ENCODE measurements around the gene WDR82. TPM values are rescaled to one million over a fixed set of nuclear protein-coding genes. Genes with fewer than 3 reads are reported as not detected.
A peak's percentile ranks its signal among the peaks of the same experiment; 100 is the strongest.

The WDR82 gene
- total RNA-seq, 1 donor from 2014 or later: 49.2 TPM

- Histone ChIP-seq H4K20me1 (ENCODE audit: low read depth) (peaks cover 2% of the 10 kb centered on the region), H3K4me1 (no peaks in the 10 kb centered on the region), H3K79me2 (ENCODE audit: low read depth) (no peaks in the 10 kb centered on the region), H3K4me2 (peak overlapping the region; percentile 75), H3K9ac (no peak overlapping the region), H3K27me3 (peaks cover 46% of the 10 kb centered on the region), H2AFZ (replicated peaks) (peak overlapping the region; percentile 89), H3F3A (ENCODE audit: low read depth) (peaks cover 18% of the 10 kb centered on the region), H3K36me3 (no peaks in the 10 kb centered on the region), H3K9me3 (ENCODE audit: low read depth) (no peaks in the 10 kb centered on the region), H3K27ac (no peak overlapping the region), H3K4me3 (peak overlapping the region; percentile 49)
- H3K9me3 Mint-ChIP-seq: no peaks in the 10 kb centered on the region
- peaks cover 26% of the 10 kb centered on the region for H3K27me3 Mint-ChIP-seq (ENCODE audit: insufficient read depth, low read depth)
- peaks cover 11% of the 10 kb centered on the region for H3K36me3 Mint-ChIP-seq
- TF ChIP-seq EZH2phosphoT487 (IDR thresholded peaks at IDR 0.05): no peak
- peak; percentile 5 for TF ChIP-seq EZH2 (IDR thresholded peaks at IDR 0.05)
- no peak overlapping the region for H3K27ac Mint-ChIP-seq
- peak overlapping the region; percentile 79 for H3K4me3 Mint-ChIP-seq
- no peaks in the 10 kb centered on the region for H3K4me1 Mint-ChIP-seq
- no peak for DNase-seq (ENCODE audit: low spot score)
Measured at GRCh38 chr3:52246264-52246620, 32.2 kb downstream of the WDR82 start.

- DNase-seq (ENCODE audit: low spot score): peak; percentile 83
- H3K9me3 Mint-ChIP-seq: no peaks in the 10 kb centered on the region
- H3K27me3 ChIP-seq: peaks cover 46% of the 10 kb centered on the region
- peaks cover 11% of the 10 kb centered on the region for H3K36me3 Mint-ChIP-seq
- H3F3A ChIP-seq (ENCODE audit: low read depth): peaks cover 18% of the 10 kb centered on the region
- H3K4me2 ChIP-seq: peak within 1 kb of the TSS; percentile 75
- H3K27ac ChIP-seq: no peak within 1 kb of the TSS
- no peak within 1 kb of the TSS for H3K27ac Mint-ChIP-seq
- peak within 1 kb of the TSS; percentile 89 for H2AFZ ChIP-seq (replicated peaks)
- H3K4me1 ChIP-seq: no peaks in the 10 kb centered on the region
- peaks cover 2% of the 10 kb centered on the region for H4K20me1 ChIP-seq (ENCODE audit: low read depth)
- H3K79me2 ChIP-seq (ENCODE audit: low read depth): no peaks in the 10 kb centered on the region
- H3K9me3 ChIP-seq (ENCODE audit: low read depth): no peaks in the 10 kb centered on the region
- H3K9ac ChIP-seq: no peak within 1 kb of the TSS
- H3K4me3 Mint-ChIP-seq: peak within 1 kb of the TSS; percentile 79
- H3K36me3 ChIP-seq: no peaks in the 10 kb centered on the region
- peaks cover 26% of the 10 kb centered on the region for H3K27me3 Mint-ChIP-seq (ENCODE audit: insufficient read depth, low read depth)
- peak within 1 kb of the TSS; percentile 49 for H3K4me3 ChIP-seq
- peaks cover 4% of the 10 kb centered on the region for H3K4me1 Mint-ChIP-seq
- no peak for TF ChIP-seq CTCF (IDR thresholded peaks at IDR 0.05)
- peak; percentile 84 for TF ChIP-seq EZH2 (IDR thresholded peaks at IDR 0.05)
- TF ChIP-seq EZH2phosphoT487 (IDR thresholded peaks at IDR 0.05): peak; percentile 47
Measured at GRCh38 chr3:52245322-52246263, 32.9 kb downstream of the WDR82 start, which contains the start of gene PPM1M. PPM1M (plus strand) TSS chr3:52245759; CDS start chr3:52245825, 66 bp downstream.

GRCh38 chr3:52243791-52244628, 34.4 kb downstream of the WDR82 start:
- Histone ChIP-seq H3K27me3 (peaks cover 46% of the 10 kb centered on the region), H3K4me2 (no peak overlapping the region), H3K9me3 (ENCODE audit: low read depth) (no peaks in the 10 kb centered on the region), H3K27ac (no peak overlapping the region), H3K9ac (no peak overlapping the region), H3K36me3 (no peaks in the 10 kb centered on the region), H3K4me1 (no peaks in the 10 kb centered on the region), H3K4me3 (no peak overlapping the region), H2AFZ (replicated peaks) (no peak overlapping the region), H3K79me2 (ENCODE audit: low read depth) (peaks cover 7% of the 10 kb centered on the region), H4K20me1 (ENCODE audit: low read depth) (no peaks in the 10 kb centered on the region), H3F3A (ENCODE audit: low read depth) (peaks cover 18% of the 10 kb centered on the region)
- Mint-ChIP-seq H3K27me3 (ENCODE audit: insufficient read depth, low read depth) (peaks cover 27% of the 10 kb centered on the region), H3K36me3 (peaks cover 3% of the 10 kb centered on the region), H3K4me1 (peaks cover 14% of the 10 kb centered on the region), H3K9me3 (no peaks in the 10 kb centered on the region), H3K4me3 (peak overlapping the region; percentile 78), H3K27ac (no peak overlapping the region)
- TF ChIP-seq CTCF (IDR thresholded peaks at IDR 0.05): no peak
- no peak for TF ChIP-seq EZH2phosphoT487 (IDR thresholded peaks at IDR 0.05)
- no peak for TF ChIP-seq EZH2 (IDR thresholded peaks at IDR 0.05)
- no peak for DNase-seq (ENCODE audit: low spot score)

All from neural progenitor cell (in vitro differentiated cells).